Neural progenitor cell (in vitro differentiated cells): Measurements from ENCODE around the gene SPDYE6. TPM values are rescaled to one million over a fixed set of nuclear protein-coding genes. Genes with fewer than 3 reads are reported as not detected.

Source experiments
- DNase-seq: peaks from one replicate; pipeline ENCODE4 v3.0.0-alpha.2; 2016; ENCODE audit warnings: low spot score
- H2AFZ ChIP-seq: fragments of 200-600 bp; sonication (generic); replicated peaks from 2 replicates; pipeline ENCODE4 v1.6.1; 2016; ENCODE audit warnings: antibody characterized with exemption
- H3F3A ChIP-seq: fragments of 200-600 bp; sonication (generic); 2 replicates; pipeline ENCODE4 v1.6.1; 2016; ENCODE audit warnings: antibody characterized with exemption, low read depth
- H3K27ac ChIP-seq: fragments of 200-600 bp; sonication (generic); 2 replicates; pipeline ENCODE4 v1.5.1; 2016; ENCODE audit warnings: mild to moderate bottlenecking
- H3K27me3 ChIP-seq: fragments of 200-600 bp; sonication (generic); 2 replicates; pipeline ENCODE4 v1.6.1; 2016; ENCODE audit warnings: mild to moderate bottlenecking, moderate library complexity
- H3K36me3 ChIP-seq: fragments of 200-600 bp; sonication (generic); 2 replicates; pipeline ENCODE4 v1.5.1; 2016
- H3K4me1 ChIP-seq: fragments of 200-600 bp; sonication (generic); 2 replicates; pipeline ENCODE4 v1.6.1; 2016; ENCODE audit warnings: mixed run types
- H3K4me2 ChIP-seq: fragments of 200-600 bp; sonication (generic); 2 replicates; pipeline ENCODE4 v1.6.1; 2016
- H3K4me3 ChIP-seq: fragments of 200-600 bp; sonication (generic); 2 replicates; pipeline ENCODE4 v1.5.1; 2016
- H3K79me2 ChIP-seq: fragments of 200-600 bp; sonication (generic); 2 replicates; pipeline ENCODE4 v1.6.1; 2016; ENCODE audit warnings: low read depth
- H3K9ac ChIP-seq: fragments of 200-600 bp; sonication (generic); 2 replicates; pipeline ENCODE4 v1.6.1; 2016
- H3K9me3 ChIP-seq: fragments of 200-600 bp; sonication (generic); 2 replicates; pipeline ENCODE4 v1.5.1; 2016; ENCODE audit warnings: low read depth
- H4K20me1 ChIP-seq: fragments of 200-600 bp; sonication (generic); 2 replicates; pipeline ENCODE4 v1.6.1; 2016; ENCODE audit warnings: low read depth
- H3K27ac Mint-ChIP-seq: 3 replicates; pipeline ENCODE4 v1.8.0; 2021; ENCODE audit warnings: mixed read lengths
- H3K27me3 Mint-ChIP-seq: 2 replicates; pipeline ENCODE4 v1.8.0; 2022; ENCODE audit warnings: low read depth, mild to moderate bottlenecking, inconsistent platforms, moderate library complexity, mixed read lengths; ENCODE audit not compliant: insufficient read depth
- H3K36me3 Mint-ChIP-seq: 3 replicates; pipeline ENCODE4 v1.8.0; 2021; ENCODE audit warnings: mixed read lengths
- H3K4me1 Mint-ChIP-seq: 3 replicates; pipeline ENCODE4 v1.8.0; 2021; ENCODE audit warnings: mixed read lengths
- H3K4me3 Mint-ChIP-seq: 3 replicates; pipeline ENCODE4 v1.8.0; 2021; ENCODE audit warnings: mild to moderate bottlenecking, moderate library complexity, mixed read lengths
- H3K9me3 Mint-ChIP-seq: 3 replicates; pipeline ENCODE4 v1.8.0; 2020; ENCODE audit warnings: mixed read lengths
- CTCF ChIP-seq: fragments of 200-600 bp; sonication (generic); IDR thresholded peaks from 2 replicates; pipeline ENCODE4 v1.5.1; 2017; ENCODE audit warnings: antibody characterized with exemption, mild to moderate bottlenecking
- EZH2 ChIP-seq: fragments of 200-600 bp; sonication (generic); IDR thresholded peaks from 2 replicates; pipeline ENCODE4 v1.6.1; 2017; ENCODE audit warnings: antibody characterized with exemption, mild to moderate bottlenecking, moderate library complexity
- EZH2phosphoT487 ChIP-seq: fragments of 200-600 bp; sonication (generic); IDR thresholded peaks from 2 replicates; pipeline ENCODE4 v1.6.1; 2017; ENCODE audit warnings: antibody characterized with exemption
- microRNA-seq: library from miRNA; unstranded; fragments of <30 nt; microRNA quantifications from one replicate; pipeline ENCODE4, GENCODE V29; 2016
- small RNA-seq: library from RNA; depleted of rRNA; stranded (forward); fragments of <200 nt; gene quantifications from one replicate; pipeline ENCODE3, GENCODE V24; 2015
- total RNA-seq: library from RNA; depleted of rRNA; stranded (reverse); fragments of >200 nt; gene quantifications from 2 replicates; pipeline ENCODE4 v1.2.3, GENCODE V29; 2015; ENCODE audit warnings: low replicate concordance

The SPDYE6 gene
- total RNA-seq, 1 donor from 2014 or later, result not detected

- DNase-seq, result no peak
- Histone ChIP-seq H3K9ac (no peak overlapping the region), H3K4me3 (no peak overlapping the region), H3F3A (no peaks in the 10 kb centered on the region), H3K4me2 (no peak overlapping the region), H4K20me1 (peaks cover 63% of the 10 kb centered on the region), H3K79me2 (no peaks in the 10 kb centered on the region), H3K36me3 (no peaks in the 10 kb centered on the region), H3K9me3 (no peaks in the 10 kb centered on the region), H3K27me3 (peaks cover 18% of the 10 kb centered on the region), H2AFZ (no peak overlapping the region), H3K4me1 (peaks cover 5% of the 10 kb centered on the region), H3K27ac (no peak overlapping the region)
- TF ChIP-seq EZH2phosphoT487, result no peak
- no peaks in the 10 kb centered on the region for H3K9me3 Mint-ChIP-seq
- H3K27me3 Mint-ChIP-seq, result peaks cover 3% of the 10 kb centered on the region
- H3K4me3 Mint-ChIP-seq, result no peak overlapping the region
- no peak overlapping the region for H3K27ac Mint-ChIP-seq
- peaks cover 5% of the 10 kb centered on the region for H3K36me3 Mint-ChIP-seq
- H3K4me1 Mint-ChIP-seq, result peaks cover 17% of the 10 kb centered on the region
These were observed 58.6 kb downstream of the SPDYE6 start for GRCh38 chr7:102297487-102298218.

GRCh38 chr7:102296514-102296913, 59.7 kb downstream of the SPDYE6 start:
- TF ChIP-seq CTCF, result no peak
- no peak for TF ChIP-seq EZH2
- TF ChIP-seq EZH2phosphoT487, result no peak
- H3K27ac Mint-ChIP-seq, result no peak overlapping the region
- H3K27ac ChIP-seq, result no peak overlapping the region

GRCh38 chr7:102296179-102296438, 60.1 kb downstream of the SPDYE6 start:
- TF ChIP-seq CTCF (no peak), EZH2phosphoT487 (no peak), EZH2 (no peak)
- Histone ChIP-seq H3K27me3 (peaks cover 18% of the 10 kb centered on the region), H3K4me2 (no peak overlapping the region), H3K9ac (no peak overlapping the region), H3K79me2 (no peaks in the 10 kb centered on the region), H2AFZ (no peak overlapping the region), H3K9me3 (no peaks in the 10 kb centered on the region), H3K36me3 (no peaks in the 10 kb centered on the region), H3F3A (no peaks in the 10 kb centered on the region), H3K27ac (no peak overlapping the region), H4K20me1 (peaks cover 73% of the 10 kb centered on the region), H3K4me1 (peaks cover 5% of the 10 kb centered on the region), H3K4me3 (no peak overlapping the region)
- no peaks in the 10 kb centered on the region for H3K9me3 Mint-ChIP-seq
- H3K4me3 Mint-ChIP-seq, result peak overlapping the region; percentile 72
- H3K27me3 Mint-ChIP-seq, result peaks cover 3% of the 10 kb centered on the region
- H3K4me1 Mint-ChIP-seq, result peaks cover 25% of the 10 kb centered on the region
- H3K27ac Mint-ChIP-seq, result peak overlapping the region; percentile 50
- H3K36me3 Mint-ChIP-seq, result peaks cover 5% of the 10 kb centered on the region
- DNase-seq, result no peak

More at GRCh38 chr7:102296514-102296913, 59.7 kb downstream of the SPDYE6 start:
- Histone ChIP-seq H3K36me3 (no peaks in the 10 kb centered on the region), H3K79me2 (no peaks in the 10 kb centered on the region), H3K27me3 (peaks cover 18% of the 10 kb centered on the region), H3K4me3 (no peak overlapping the region), H3F3A (no peaks in the 10 kb centered on the region), H4K20me1 (peaks cover 71% of the 10 kb centered on the region), H3K4me2 (no peak overlapping the region), H3K9me3 (no peaks in the 10 kb centered on the region), H3K4me1 (peaks cover 5% of the 10 kb centered on the region), H3K9ac (no peak overlapping the region), H2AFZ (no peak overlapping the region)
- H3K4me1 Mint-ChIP-seq, result peaks cover 21% of the 10 kb centered on the region
- H3K27me3 Mint-ChIP-seq, result peaks cover 3% of the 10 kb centered on the region
- H3K4me3 Mint-ChIP-seq, result no peak overlapping the region
- no peak for DNase-seq
- peaks cover 5% of the 10 kb centered on the region for H3K36me3 Mint-ChIP-seq
- H3K9me3 Mint-ChIP-seq, result no peaks in the 10 kb centered on the region

Small RNA genes within 50 kb of the gene (microRNA-seq; reads per million reads assigned to microRNA genes)
- not detected for gene MIR548O

Small RNA genes within 50 kb of the gene (small RNA-seq; reads per million reads assigned to genes)
- not detected for gene AC091390.4
- not detected for gene MIR548O
- gene RF00019, result not detected

Other genes starting within 250 kb of the SPDYE6 start
- gene SH2B2, start 69.6 kb downstream of the SPDYE6 start, total RNA-seq, result 2.0 and 15.1 TPM in 2 replicates
- 29.1 and 44.5 TPM in 2 replicates for gene PRKRIP1, start 39.9 kb upstream of the SPDYE6 start, total RNA-seq
- 15.7 and 21.9 TPM in 2 replicates for gene ORAI2, start 77.1 kb upstream of the SPDYE6 start, total RNA-seq
- gene ALKBH4, start 108.4 kb upstream of the SPDYE6 start, total RNA-seq, result 6.5 and 50.7 TPM in 2 replicates
- gene LRWD1, start 108.5 kb upstream of the SPDYE6 start, total RNA-seq, result 16.9 and 31.8 TPM in 2 replicates
- 11.4 and 26.2 TPM in 2 replicates for gene POLR2J, start 122.5 kb upstream of the SPDYE6 start, total RNA-seq
- 0.99 and 3.9 TPM in 2 replicates for gene RASA4B, start 161.3 kb upstream of the SPDYE6 start, total RNA-seq
- 0.21 and 0.77 TPM in 2 replicates for gene UPK3BL2, start 187.3 kb upstream of the SPDYE6 start, total RNA-seq
- not detected in 2 replicates for gene SPDYE2, start 194.8 kb upstream of the SPDYE6 start, total RNA-seq
- gene POLR2J3, start 216.1 kb upstream of the SPDYE6 start, total RNA-seq, result 14.1 and 21.2 TPM in 2 replicates